Measurements from ENCODE around the gene ZFHX3. TPM values are rescaled to one million over a fixed set of nuclear protein-coding genes. Genes with fewer than 3 reads are reported as not detected.

Gene ZFHX3
- total RNA-seq, 8 experiments from 2014 or later: 7.4 to 31.9 (median 21.7) TPM

DNA sequence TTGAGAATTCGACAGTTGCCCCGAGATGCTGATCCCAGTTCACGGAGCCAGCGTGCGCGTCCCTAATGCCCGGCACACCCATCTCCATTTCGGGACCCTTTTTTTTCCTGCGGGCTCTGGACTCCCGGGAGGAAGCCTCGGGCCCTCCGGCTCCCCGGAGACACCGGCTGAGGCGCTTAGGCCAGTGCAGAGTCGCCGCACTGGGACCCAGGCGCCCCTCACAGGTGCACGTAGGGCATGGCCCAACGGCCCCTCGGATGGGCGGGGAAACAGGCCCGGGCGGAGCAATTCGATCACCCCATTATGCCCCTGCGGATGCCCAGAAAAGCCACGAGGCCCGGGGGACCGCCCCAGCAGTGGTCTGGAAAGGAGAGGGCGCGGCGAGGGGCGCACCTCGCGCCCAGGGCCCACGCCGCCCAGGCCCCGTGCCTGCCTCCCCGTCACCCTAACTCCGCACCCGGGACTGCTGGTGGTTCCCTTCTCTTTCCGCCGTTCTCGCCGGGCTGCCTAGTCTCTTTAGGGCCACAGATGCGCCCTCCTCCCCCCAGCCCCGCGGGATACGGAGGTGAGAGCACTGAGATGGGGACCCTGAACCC is 18.5 kb upstream of the ZFHX3 start:
- Histone ChIP-seq H3K4me1 (replicated peaks in 1 of 2) (peaks cover 62 to 68% of the 10 kb centered on the region in 2 donors), H3K27ac (no peak overlapping the region), H3K4me3 (no peak overlapping the region)
- 52 to 53% (median 52%) methylated on average over 8 to 14 of the region's 49 CpGs; no CpG with 5 or more reads in 7 of the 10 experiments for WGBS, 10 experiments
- ATAC-seq (replicated peaks in 6 of 8): no peak
- in situ Hi-C loops (cut with MboI; ENCODE audit: low pct_unique_long_range_greater_than_20kb in 2 of 9, low sequenced_read_pairs in 9 of 9, unreplicated experiment in 9 of 9): loop anchor here in 5 of 9 experiments (10.0 to 25.0 kb wide), 4 partner anchors 128 to 821 kb away; no protein-coding TSS in a partner anchor

DNA sequence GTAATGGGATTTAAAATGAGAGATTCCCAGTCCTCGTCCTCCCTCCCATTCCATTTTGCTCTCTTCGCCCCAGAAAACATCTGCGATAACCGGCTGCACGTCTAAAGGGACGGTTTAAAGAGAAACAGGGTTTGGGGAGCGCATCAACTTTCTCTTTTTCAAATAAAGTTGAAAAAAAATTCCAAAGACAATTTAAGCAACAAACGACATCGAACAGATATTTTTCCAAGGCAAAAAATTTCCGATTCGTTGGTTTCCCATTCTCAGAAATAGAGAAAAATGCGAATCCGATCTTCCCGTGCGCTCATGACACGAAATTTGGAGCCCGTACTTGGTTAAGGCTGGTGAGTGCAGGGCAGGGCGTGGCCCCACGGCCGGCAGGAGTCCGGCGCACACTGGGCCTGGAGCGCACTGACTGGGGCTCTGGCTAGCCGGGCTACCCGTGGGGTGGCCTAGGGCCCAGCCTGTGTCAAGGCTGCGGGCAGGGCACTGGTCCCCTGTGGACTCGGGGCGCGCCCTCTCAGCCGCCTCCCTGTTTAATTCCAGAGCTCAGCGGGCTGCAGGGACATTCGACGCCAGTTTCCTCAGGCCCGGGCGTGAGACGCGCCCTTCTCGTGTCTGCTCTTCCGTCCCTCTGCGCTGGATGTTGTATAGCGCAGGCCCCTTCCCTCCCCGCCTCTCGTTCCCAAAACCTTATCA is 17.9 kb upstream of the ZFHX3 start:
- H3K4me3 ChIP-seq: no peak overlapping the region
- WGBS, 10 experiments: 0 to 60% (median 40%) methylated on average over 1 to 35 of the region's 43 CpGs; no CpG with 5 or more reads in 1 of the 10 experiments
- in situ Hi-C loops (cut with MboI; ENCODE audit: low pct_unique_long_range_greater_than_20kb in 2 of 9, low sequenced_read_pairs in 9 of 9, unreplicated experiment in 9 of 9): loop anchor here in 5 of 9 experiments (10.0 to 25.0 kb wide), 4 partner anchors 129 to 822 kb away; no protein-coding TSS in a partner anchor
- ATAC-seq (replicated peaks in 6 of 8): peak in 1 of 8 experiments; percentile 13
- peaks cover 57 to 70% of the 10 kb centered on the region in 2 donors for H3K4me1 ChIP-seq (replicated peaks in 1 of 2)
- no peak overlapping the region for H3K27ac ChIP-seq

- H3K27ac ChIP-seq: no peak overlapping the region
- ATAC-seq (replicated peaks in 6 of 8): peak in 1 of 8 experiments; percentile 5
- no peak overlapping the region for H3K4me3 ChIP-seq
- 8 to 53% (median 17%) methylated on average over 2 to 11 of the region's 24 CpGs; no CpG with 5 or more reads in 4 of the 10 experiments for WGBS, 10 experiments
- H3K4me1 ChIP-seq (replicated peaks in 1 of 2): peaks cover 54 to 69% of the 10 kb centered on the region in 2 donors
- in situ Hi-C loops (cut with MboI; ENCODE audit: low pct_unique_long_range_greater_than_20kb in 2 of 9, low sequenced_read_pairs in 9 of 9, unreplicated experiment in 9 of 9): loop anchor here in 5 of 9 experiments (10.0 to 25.0 kb wide), 4 partner anchors 130 to 822 kb away; no protein-coding TSS in a partner anchor
Observed at GRCh38 chr16:73064994-73065545, 17.1 kb upstream of the ZFHX3 start.

GRCh38 chr16:73064212-73064993 is 16.5 kb upstream of the ZFHX3 start:
- Histone ChIP-seq H3K4me3 (no peak overlapping the region), H3K27ac (no peak overlapping the region), H3K4me1 (replicated peaks in 1 of 2) (peaks cover 50 to 69% of the 10 kb centered on the region in 2 donors)
- peak in 3 of 8 experiments; percentile 30 to 50 (median 36) for ATAC-seq (replicated peaks in 6 of 8)
- WGBS, 10 experiments: 0 to 38% (median 14%) methylated on average over 1 to 20 of the region's 25 CpGs; no CpG with 5 or more reads in 4 of the 10 experiments
- in situ Hi-C loops (cut with MboI; ENCODE audit: low pct_unique_long_range_greater_than_20kb in 2 of 9, low sequenced_read_pairs in 9 of 9, unreplicated experiment in 9 of 9): loop anchor here in 5 of 9 experiments (10.0 to 25.0 kb wide), 4 partner anchors 130 to 823 kb away; no protein-coding TSS in a partner anchor

DNA sequence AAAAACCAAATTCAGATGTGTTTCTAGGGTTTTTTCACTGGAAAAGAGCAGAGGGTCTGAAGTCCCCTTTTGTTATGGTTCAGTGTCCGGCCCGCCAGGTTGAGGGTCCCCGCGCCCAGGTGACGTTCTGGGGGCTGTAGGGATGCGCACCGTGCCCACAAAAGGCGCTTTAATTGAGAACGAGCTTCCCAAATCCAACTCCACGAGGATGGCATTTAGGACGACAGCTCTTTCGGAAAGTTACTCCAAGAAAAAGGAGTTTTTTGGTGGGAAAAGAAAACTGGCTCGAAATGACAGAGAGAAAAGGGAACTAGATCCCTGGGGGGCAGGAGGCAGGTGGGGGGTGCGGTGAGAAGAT is 15.9 kb upstream of the ZFHX3 start:
- ATAC-seq (replicated peaks in 6 of 8): no peak
- peaks cover 50 to 69% of the 10 kb centered on the region in 2 donors for H3K4me1 ChIP-seq (replicated peaks in 1 of 2)
- H3K27ac ChIP-seq: no peak overlapping the region
- H3K4me3 ChIP-seq: no peak overlapping the region
- WGBS, 10 experiments: 38 to 58% (median 46%) methylated on average over 2 to 14 of the region's 14 CpGs; no CpG with 5 or more reads in 4 of the 10 experiments
- in situ Hi-C loops (cut with MboI; ENCODE audit: low pct_unique_long_range_greater_than_20kb in 2 of 9, low sequenced_read_pairs in 9 of 9, unreplicated experiment in 9 of 9): loop anchor here in 5 of 9 experiments (10.0 to 25.0 kb wide), 4 partner anchors 131 to 823 kb away; no protein-coding TSS in a partner anchor

DNA sequence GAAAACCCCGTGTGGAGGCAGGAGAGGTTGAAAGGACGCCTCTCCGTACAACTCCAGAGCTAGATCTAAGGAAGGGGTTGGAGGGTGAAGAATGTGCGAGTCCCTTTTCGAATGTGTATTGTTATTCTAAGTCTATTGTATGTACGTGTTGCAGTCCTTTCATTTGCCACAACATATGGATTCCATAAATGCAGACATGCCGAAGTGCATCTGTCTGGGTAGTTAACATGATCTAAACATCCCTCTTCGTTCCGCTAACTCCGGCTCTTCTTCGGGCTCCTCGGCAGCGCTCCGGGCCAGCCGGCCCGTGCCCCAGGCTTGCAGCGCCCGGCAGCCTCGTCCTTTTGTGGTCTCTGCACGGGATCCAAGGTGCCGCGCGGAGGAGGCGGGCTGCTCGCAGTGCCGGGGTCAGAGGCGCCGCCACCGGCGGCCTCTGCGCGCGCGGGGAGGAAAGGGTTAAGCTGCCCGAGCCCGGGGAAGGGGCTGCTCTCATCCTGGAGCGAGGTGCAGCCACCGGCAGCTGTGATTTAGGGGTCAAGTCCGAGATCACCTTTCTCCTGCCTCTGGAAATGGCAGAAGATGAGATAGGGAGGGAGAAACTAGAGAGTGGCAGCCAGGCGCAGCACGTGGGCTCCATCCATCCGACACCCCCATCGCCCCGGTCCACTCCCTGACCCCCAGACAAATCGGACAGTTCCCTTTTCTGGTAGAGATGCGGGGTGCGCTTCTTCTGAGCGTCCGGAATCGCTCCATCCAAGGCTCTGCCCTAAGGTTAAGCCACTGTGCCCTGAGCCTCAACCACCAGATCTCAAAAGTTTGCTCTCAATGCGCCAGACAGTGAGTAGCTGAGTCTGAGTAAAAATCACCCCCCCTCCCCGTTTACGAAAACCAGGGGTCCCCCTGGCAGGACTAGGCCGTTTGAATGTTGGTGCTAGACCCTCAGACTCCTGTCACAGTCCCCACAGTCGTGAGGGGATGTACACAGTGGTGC is 15.1 kb upstream of the ZFHX3 start:
- peak in 5 of 8 experiments; percentile 30 to 43 (median 39) for ATAC-seq (replicated peaks in 6 of 8)
- WGBS, 10 experiments: 0 to 80% (median 43%) methylated on average over 1 to 15 of the region's 55 CpGs; no CpG with 5 or more reads in 3 of the 10 experiments
- in situ Hi-C loops (cut with MboI; ENCODE audit: low pct_unique_long_range_greater_than_20kb in 2 of 9, low sequenced_read_pairs in 9 of 9, unreplicated experiment in 9 of 9): loop anchor here in 5 of 9 experiments (10.0 to 25.0 kb wide), 4 partner anchors 132 to 824 kb away; no protein-coding TSS in a partner anchor
- Histone ChIP-seq H3K27ac (peak overlapping the region in 1 of 2 donors; percentile 0), H3K4me1 (replicated peaks in 1 of 2) (peaks cover 44 to 63% of the 10 kb centered on the region in 2 donors), H3K4me3 (peak overlapping the region; percentile 7 to 95 (median 21))

- no peak for ATAC-seq (replicated peaks in 6 of 8)
- Histone ChIP-seq H3K4me1 (replicated peaks in 1 of 2) (peaks cover 44 to 63% of the 10 kb centered on the region in 2 donors), H3K4me3 (peak overlapping the region in 4 of 5 donors; percentile 14 to 95 (median 22)), H3K27ac (peak overlapping the region in 1 of 2 donors; percentile 0)
- in situ Hi-C loops (cut with MboI; ENCODE audit: low pct_unique_long_range_greater_than_20kb in 2 of 9, low sequenced_read_pairs in 9 of 9, unreplicated experiment in 9 of 9): loop anchor here in 5 of 9 experiments (10.0 to 25.0 kb wide), 4 partner anchors 133 to 825 kb away; no protein-coding TSS in a partner anchor
- WGBS, 10 experiments: 22 to 79% (median 73%) methylated on average over 2 to 3 of the region's 3 CpGs; no CpG with 5 or more reads in 1 of the 10 experiments
Observed at GRCh38 chr16:73062001-73062616, 14.2 kb upstream of the ZFHX3 start.

DNA sequence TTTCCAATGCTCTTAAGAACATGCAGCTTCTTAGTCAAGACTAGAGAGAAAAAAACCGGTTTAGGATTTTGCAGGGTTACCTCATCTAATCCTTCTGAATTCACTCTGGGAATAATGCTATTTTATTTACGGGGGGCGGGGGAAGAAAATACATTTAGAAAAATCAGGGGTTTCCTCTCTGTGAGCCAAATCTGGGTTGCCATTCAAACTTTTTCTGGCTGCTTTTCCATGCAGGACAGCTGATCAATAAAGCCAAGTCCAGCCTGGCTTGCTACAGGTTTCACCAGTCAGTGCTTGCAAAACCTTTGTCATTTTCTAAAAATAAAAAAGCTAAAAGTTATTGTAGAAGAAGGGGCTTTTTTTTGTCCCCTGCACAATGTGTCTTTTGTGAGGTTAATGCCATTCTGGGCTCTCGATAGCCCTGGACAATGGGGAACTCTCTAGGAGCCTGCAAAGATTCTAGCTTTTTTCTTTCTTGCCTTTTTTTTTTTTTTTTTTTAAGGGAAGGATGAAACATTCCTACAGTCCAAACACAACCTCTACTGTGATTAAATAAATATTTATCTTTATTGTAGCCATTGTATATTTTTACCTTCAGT is 13.1 kb upstream of the ZFHX3 start:
- WGBS, 10 experiments: 5 to 97% (median 19%) methylated on average over 1 to 4 of the region's 4 CpGs
- in situ Hi-C loops (cut with MboI; ENCODE audit: low pct_unique_long_range_greater_than_20kb in 2 of 9, low sequenced_read_pairs in 9 of 9, unreplicated experiment in 9 of 9): loop anchor here in 5 of 9 experiments (10.0 to 25.0 kb wide), 4 partner anchors 134 to 826 kb away; no protein-coding TSS in a partner anchor
- peak in 4 of 8 experiments; percentile 15 to 19 (median 18) for ATAC-seq (replicated peaks in 6 of 8)
- Histone ChIP-seq H3K27ac (peak overlapping the region in 1 of 2 donors; percentile 36), H3K4me3 (peak overlapping the region; percentile 14 to 95 (median 86)), H3K4me1 (replicated peaks in 1 of 2) (peaks cover 34 to 57% of the 10 kb centered on the region in 2 donors)

DNA sequence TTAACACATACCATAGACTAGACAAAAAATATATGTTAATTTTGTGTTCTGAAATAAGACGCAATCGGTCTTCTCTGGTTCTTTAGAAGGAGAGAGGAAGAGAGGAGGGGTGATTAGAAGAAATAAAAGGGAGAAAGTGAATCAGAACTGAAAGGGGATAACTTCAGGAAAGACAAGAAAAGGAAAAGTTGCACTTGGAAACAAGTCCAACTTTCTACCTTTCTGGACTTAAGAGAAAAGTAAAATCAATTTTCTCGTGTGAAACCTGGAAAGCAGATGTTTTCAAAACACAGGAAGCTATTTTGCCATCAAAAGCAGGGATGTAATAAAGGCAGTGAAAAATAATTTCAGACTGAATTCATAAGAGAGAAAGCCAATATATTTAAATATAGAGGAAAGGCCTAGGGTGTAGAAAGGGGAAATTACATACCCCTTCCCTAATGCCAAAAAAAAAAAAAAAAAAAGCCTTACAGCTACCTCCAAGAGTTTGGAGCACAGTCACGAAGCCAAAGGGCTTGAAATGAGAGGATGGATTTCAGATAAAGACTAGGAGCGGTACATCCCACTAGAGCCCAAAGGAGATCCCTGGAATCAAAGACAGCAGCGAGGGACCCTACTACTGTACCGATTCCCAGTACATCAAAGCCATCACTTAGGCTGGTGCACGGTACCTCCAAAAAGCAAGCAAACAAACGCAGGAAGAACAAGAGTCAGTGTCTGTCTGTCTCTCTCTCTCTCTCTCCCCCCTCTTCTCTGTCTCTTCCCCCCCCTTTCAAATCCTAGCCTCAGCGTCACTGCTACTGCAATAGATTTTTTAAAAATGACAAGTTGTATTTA is 12.1 kb upstream of the ZFHX3 start:
- 0 to 82% (median 12%) methylated on average over 1 to 10 of the region's 10 CpGs for WGBS, 10 experiments
- Histone ChIP-seq H3K4me3 (peak overlapping the region; percentile 56 to 95 (median 86)), H3K4me1 (replicated peaks in 1 of 2) (peaks cover 24 to 51% of the 10 kb centered on the region in 2 donors), H3K27ac (peak overlapping the region; percentile 4 to 91)
- no peak for ATAC-seq (replicated peaks in 6 of 8)
- in situ Hi-C loops (cut with MboI; ENCODE audit: low pct_unique_long_range_greater_than_20kb in 2 of 9, low sequenced_read_pairs in 9 of 9, unreplicated experiment in 9 of 9): loop anchor here in 5 of 9 experiments (10.0 to 25.0 kb wide), 4 partner anchors 135 to 827 kb away; no protein-coding TSS in a partner anchor

All from motor neuron (in vitro differentiated cells).